Measurements from ENCODE around the gene SLFNL1.

Gene SLFNL1

DNA sequence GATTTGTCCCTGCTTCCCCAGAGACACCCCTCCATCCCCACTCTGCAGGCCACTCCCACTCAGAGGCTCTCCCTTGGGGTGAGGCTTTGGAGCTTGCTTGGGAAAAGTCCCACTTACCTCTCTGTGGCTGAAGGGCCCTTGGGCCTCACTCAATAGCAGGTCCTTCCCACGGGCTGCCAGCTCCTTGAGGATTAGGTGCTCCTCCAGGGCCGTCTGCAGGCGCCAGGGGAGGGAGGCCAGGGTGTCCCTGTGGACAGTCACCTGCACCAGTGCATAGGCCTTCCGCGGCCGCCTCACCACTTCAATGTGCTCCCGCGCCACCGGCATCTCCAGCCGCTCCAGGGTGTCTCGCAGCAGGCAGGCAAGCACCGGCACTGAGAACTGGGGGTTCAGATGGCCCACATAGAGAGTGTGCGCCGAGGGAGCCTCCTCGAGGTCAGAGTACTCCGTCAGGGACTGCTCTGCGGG is 1.4 kb downstream of the SLFNL1 start:
- no peak for DNase-seq (ENCODE audit: low read depth)

DNA sequence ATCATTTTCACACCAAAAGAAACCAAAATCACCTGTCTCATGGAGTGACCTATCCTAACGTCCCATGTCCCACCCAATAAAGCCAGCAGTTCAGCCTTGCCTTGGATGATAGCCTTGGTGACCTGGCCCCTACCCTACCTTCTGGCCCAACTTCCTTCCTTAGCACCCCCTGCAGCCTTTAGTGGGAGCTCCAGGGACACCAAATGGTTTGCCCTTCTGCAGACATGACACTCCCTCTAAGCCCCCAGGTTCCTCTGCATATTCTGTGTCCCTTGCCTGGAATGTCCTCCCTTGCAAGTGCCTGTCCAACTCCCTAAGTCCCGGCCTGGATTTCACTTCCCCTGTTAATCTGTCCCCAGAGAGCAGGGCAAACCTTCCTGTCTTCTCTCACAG is 2.2 kb downstream of the SLFNL1 start:
- no peak for DNase-seq (ENCODE audit: low read depth)

DNA sequence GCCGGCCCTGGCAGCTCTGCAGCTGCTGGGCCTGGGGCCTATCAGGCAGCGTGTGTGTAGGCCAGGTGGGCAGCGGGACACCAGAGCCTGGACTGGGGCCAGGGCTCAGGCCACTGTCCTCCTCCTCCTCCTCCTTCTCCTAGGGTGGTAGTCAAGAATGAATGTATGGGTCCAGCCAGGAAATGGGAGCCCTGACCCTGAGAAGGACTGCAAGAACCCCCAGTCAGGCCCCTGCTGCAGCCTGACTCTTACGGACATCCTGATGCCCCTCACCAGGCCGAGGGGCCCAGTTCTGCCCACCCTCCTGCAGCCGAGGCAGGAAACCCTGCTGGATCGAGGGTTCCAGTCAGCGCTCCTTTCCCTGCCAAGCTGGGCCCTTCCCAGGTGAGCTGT is 3.5 kb downstream of the SLFNL1 start:
- no peak for DNase-seq (ENCODE audit: low read depth)

DNA sequence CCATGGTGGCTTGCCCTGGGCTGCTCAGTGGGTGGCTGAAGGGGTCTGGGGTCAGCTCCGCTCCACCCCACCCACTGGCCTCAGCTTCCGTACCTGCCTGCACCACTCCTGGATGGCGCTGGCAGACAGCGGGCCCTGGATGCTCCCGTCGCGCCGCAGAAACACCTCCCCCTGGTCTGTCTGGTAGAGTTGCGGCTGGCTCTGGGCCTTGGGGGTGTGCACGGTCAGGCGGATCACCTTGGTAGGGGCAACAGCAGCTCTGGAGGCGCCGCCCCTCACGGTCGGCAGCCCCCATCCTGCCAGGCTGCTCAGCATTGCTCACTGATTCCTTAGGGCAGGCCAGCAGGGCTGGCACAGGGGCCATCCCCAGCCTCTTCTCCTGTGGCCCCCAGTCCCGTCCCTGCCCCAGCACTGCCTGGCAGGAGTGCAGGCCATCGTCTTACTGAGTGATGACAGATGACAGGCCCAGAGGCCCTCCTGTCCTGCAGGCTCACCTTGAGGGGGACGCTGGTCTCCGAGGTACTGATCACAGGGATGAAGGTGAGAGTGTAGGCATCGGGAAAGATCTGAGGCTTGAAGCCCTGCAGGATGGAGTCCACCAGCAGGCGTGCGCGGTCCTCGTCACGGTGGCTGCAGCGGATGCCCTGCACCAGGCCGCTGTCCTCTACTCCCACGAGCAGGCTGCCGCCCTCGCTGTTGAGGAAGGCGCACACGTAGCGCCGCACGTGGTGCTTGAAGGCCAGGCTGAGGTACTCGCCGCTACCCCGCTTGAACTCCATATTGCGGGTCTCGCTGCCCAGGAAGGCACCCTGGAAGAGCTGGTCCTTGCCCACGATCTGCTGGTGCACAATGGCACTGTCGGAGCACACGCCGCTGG is 4.1 kb downstream of the SLFNL1 start:
- DNase-seq (ENCODE audit: low read depth): no peak

DNA sequence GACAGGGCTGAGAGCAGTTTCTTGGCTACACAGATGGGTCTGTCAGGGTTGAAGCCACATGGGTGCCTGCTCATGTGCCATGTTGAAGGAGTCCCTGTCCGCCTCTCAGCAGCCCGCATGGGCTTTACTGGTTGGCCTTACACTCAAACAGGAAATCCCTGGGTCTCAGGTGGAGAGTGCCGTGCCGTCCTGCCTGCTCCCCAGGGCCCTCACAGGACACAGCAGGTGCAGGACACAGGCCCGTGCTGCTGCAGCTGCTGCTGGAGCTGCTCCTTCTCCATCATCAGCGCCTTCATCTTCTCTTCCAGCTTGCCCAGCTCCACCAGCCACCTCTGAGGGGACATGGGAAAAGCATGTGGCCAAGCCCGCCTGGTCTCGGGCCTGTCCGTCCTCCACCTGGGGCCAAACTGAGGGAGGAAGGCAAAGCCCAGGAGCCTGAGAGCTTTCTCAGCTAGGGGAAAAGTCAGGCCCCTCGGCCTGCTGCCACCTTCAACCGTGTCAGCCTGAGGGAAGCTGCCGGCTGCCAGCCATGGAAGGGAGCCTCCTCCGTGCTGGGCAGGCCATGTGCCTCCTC is 5.5 kb downstream of the SLFNL1 start:
- no peak for DNase-seq (ENCODE audit: low read depth)

DNA sequence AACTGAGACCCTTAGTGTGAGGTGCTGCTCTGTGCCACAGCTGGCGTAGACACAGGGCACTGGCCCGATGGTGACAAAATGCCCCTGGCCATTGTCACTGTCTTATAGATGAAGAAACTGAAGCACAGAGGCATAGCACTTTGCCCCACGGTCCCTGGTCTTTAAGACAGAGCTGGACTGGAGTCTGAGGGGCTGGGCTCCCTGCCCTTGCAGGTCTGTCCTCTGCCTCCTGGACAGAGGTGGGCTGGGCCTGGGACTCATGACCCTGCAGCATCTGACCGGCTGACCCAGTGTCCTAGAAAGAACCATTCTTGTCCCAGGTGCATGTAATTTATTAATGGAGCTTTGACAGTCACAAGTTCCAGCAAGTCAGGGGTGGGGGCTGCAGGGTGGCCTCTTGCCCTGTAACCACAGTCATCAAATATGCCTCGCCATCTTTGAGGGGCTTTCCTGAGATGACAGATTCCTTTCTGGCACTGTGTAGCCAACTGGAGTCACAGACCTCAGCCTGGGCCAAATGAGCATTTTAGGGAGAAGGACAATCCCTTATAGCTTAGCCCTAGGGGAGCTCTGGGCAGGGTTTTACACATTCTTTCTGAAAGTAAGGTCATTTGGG is 6.1 kb downstream of the SLFNL1 start:
- DNase-seq (ENCODE audit: low read depth): no peak

DNA sequence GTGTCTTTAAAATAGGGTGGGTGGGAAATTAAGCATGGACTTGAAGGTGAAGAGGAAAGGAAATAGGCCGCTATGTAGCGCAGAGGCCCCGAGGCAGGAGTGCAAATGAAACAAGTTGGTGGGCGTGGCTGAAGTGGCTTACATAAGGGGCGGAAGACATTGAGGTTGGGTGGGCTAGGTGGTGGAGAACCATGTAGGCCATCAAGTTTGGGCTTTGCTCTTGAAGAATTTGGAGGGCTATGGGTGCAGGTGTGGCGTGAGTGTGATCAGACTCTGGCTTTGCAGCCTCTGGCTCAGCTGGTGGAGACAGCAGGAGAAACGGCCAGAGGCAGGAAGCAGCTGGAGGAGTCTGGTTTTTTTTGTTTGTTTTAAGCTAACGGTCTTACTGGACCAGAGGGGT is 6.7 kb downstream of the SLFNL1 start:
- DNase-seq (ENCODE audit: low read depth): no peak

DNA sequence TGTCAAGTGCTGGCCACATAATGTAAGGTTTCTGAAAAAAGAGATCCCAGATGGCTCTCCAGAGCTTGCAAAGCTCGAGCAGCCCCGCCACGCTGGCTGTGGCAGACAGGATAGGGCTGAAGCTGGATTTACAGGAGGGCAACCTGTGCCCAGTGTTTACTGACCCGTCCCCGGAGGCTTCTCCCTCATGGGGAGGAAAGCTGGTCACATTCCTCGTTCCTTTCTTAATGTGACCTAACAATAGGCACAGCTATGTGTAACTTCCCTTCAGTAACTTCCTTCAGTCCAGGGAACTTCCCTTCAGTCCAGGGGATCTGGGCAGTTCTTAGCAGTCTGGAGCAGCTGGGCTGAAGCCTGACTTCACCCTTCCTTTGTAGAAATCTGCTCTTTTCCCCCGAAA is 7.7 kb downstream of the SLFNL1 start:
- DNase-seq (ENCODE audit: low read depth): no peak

DNA sequence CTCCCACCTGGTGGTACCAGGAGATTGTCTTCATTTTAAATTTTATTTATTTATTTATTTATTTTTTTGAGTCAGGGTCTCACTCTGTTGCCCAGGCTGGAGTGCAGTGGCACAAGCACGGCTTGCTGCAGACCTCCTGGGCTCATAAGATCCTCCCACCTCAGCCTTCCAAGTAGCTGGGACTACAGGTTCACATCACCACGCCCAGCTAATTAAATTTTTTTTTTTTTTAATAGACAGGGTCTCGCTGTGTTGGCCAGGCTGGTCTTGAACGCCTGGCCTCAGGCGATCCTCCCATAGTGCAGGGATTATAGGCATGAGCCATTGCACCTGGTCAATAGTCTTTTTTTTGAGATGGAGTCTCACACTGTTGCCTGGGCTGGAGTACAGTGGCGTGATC is 8.5 kb downstream of the SLFNL1 start:
- no peak for DNase-seq (ENCODE audit: low read depth)

DNA sequence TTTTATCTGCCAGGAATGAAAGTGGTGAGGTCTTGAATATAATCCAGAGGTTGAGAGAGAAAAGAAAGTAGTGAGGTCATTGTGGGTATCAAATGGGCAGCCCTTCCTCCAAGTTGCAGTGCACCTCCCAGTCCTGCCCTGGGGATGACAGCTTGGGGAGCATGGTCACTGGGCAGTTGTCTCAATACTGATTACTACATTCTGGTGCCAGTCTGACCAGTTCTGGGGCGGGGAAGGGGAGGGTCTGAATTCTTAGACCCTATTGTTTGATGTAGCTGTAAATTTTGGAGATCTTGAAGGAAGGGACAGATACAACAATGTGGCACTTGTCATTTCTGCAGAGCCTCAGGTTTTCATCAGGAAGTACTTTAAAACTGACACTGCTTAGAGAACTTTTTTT is 11.2 kb downstream of the SLFNL1 start:
- no peak for DNase-seq (ENCODE audit: low read depth)

DNA sequence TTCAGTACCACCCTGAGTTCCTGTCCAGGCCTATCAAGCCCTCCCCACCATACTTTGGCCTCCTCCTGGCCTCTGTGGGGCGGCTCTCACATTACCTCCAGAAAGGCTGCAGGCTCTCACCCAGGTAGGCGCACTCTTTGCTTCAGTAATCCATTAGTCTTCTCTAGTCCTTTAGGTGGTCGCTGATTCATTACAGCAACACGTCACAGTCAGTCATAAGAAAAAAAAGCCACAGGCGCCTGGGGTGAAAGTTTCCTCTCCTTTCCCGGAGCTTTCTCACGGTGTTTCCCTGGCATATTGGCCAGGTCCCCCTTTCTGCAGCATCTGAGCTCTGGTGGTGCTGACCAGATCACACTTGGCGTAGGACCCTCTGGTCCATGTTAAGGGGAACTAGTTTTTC is 12.1 kb downstream of the SLFNL1 start:
- DNase-seq (ENCODE audit: low read depth): no peak

DNA sequence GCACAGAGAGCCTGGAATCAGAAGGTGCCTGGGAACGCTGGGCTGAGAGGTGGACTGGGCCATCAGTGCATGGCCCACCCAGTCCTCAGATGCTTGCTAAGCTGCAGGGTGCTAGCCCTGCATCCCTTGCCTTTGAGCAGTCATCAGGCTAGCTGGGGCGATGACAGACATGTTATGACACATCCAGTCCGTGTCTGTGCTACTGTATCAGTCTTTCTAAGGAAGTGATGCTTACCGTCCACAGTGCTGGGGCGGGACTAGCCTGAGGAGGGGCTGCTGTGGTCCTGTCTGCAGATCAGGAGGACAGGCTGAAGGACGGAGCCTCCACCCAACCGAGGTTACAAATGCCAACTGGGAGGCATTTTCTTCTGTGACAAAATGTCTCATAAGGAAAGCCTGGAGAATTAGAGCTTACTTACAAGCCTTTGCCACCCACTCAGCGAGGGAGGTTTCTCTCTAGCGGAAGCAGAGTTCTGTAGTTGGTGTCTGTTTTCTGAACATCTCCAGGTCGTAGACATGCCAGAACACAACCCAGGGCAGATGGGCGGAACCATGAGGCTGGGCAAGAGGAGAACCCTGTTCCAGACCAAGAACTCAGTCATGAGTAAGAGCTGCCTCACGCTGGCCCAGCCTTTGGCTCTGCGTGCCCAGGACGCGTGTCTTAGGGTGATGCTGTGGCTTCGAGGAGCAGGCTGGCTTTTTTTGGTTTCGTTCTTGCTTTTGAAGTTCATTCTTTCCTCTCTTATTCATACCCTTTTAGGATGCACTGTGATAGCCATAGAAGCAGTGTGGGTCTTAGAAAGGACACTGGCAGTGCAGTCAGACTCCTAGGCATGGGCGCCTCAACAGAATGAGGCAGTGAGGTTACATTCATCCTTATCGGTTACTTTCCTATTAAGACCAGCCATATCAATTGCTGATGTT is 14.3 kb downstream of the SLFNL1 start:
- no peak for DNase-seq (ENCODE audit: low read depth)

DNA sequence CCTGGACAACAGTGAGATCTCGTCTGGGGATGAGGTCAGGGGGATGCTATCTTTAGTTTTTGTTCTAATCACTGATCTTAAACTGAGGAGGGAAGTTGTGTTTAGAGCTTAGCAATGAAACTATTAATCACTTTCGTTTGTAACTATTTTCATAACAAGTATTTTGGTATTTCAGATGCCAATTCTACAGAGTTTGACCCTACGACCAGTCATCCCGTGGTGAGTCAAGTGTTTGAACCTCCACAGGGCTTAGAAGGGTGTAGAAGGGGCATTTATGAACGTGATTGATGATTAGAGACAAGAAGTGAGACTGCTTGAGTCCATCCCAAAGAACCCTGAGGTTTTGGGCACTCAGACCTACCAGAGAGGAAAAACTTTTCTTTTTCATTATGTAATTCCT is 15.6 kb downstream of the SLFNL1 start:
- DNase-seq (ENCODE audit: low read depth): no peak

DNA sequence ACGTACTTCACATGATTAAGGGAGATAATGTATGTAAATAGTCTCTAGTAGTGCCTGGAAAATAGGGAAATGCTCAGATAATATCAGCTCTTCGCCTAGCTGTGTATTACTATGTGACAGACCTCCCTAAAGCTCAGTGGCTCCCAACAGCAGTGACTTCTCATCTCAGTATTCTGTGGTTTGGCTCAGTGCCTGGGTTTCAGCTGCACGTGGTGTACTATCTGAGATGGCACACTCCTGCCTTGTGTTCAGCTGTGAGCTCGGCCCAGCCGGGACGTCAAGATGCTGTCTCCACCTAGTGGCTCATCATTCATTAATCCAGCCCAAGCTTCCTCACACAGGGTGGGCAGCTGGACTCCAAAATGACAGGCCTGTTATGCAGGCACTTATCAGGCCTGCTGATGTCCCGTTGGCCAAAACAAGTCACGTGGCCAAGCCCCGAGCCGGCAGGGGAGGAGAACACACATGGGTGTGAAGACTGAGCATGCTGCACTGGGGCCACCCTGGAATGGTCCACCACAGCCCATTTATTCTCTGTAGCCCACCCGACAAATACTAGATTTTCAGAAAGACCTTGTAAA is 17.8 kb downstream of the SLFNL1 start:
- peak; percentile 99 for DNase-seq (ENCODE audit: low read depth)

DNA sequence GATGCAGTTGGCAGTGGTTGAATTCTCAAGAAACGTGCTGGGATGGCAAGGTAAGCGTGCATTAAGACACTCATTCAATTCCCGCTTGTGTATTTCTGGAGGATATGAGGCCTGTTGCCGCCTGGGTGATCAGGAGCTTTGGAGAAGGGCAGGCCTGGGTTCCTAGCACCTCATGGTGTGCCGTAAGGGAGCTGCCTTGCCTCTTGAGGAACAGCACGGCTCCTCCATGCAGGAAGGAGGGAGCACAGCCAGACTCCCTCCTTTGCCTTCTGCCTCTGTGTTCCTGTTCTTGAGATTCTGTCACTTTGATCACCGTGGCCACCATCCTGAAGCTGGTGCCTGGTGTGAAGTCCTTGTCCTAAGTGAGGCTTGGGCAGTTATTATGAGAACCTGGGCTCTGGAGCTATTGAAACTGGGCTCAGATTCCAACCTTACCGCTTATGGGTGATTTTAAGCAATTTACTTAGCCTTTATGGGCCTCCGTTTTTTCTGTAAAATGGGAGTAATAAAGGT is 18.3 kb downstream of the SLFNL1 start:
- no peak for DNase-seq (ENCODE audit: low read depth)

DNA sequence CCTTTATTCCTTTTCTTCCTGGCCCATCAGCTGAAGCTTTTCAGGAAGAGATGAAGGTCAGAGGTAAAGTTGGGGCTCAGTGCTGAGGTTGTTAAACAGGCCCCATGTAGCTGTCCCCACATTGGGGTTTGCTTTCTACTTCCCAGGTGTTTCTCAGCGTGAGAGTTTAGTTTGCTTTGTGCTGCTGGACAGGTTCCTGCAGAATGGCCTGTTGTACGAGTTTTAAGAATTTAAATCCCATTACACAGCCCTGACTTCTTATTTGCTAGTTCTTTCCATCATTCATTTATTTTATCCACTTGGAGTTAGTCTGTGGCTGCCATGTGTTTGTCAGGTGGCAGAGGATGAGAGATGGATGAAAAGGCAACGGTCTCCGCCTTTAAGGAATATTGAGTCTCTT is 22.9 kb downstream of the SLFNL1 start:
- DNase-seq (ENCODE audit: low read depth): no peak

DNA sequence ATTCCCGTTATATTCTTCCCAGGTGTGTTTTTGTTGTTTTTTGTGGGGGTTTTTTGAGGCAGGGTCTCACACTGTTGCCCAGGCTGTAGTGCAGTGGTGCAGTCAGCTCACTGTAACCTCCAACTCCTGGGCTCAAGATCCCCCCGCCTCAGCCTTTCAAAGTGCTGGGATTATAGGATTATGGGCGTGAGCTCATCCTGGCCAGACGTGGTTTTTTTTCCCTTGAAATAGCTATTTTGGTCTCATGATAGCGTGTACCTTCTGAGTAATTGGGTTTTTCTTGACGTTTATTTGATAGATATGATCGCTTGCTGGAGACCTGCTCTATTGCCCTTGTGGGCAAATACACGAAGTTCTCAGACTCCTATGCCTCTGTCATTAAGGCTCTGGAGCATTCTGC is 24.4 kb downstream of the SLFNL1 start:
- DNase-seq (ENCODE audit: low read depth): no peak

DNA sequence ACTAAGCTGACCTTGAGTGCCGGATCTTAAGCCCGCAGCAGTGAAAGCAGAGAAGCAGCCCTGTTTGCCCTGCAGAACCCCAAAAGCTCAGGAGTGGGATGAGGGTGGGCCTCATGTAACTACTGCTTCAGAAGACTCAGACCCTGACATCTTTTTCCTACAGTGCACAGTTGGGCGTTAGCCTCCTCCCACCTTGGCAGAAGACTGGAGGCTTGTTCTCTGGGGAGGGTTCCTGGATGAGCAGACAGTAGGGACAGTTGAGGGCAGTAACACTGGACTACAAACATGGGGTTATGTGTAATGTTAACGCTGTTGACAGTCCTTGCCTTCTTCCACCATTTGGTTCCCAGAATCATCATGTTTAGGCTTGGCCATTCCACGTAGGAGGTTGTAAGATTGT is 32.5 kb downstream of the SLFNL1 start:
- no peak for DNase-seq (ENCODE audit: low read depth)

DNA sequence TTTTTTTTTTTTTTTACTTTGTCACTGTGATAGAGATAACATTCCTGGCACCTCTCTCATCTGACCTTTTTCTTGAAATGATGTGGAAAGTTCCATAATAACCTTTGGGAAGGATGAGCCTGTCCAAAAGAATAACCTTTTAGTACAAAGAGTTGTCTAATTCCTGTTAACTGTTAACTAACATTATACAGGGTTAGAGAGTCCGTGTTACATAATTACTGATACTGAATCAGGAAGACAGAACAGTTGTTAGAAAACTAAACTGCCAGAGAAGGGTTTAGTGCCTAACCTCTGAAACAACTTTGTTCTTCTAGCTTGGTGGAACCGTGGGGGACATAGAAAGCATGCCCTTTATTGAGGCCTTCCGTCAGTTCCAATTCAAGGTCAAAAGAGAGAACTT is 33.2 kb downstream of the SLFNL1 start:
- no peak for DNase-seq (ENCODE audit: low read depth)

DNA sequence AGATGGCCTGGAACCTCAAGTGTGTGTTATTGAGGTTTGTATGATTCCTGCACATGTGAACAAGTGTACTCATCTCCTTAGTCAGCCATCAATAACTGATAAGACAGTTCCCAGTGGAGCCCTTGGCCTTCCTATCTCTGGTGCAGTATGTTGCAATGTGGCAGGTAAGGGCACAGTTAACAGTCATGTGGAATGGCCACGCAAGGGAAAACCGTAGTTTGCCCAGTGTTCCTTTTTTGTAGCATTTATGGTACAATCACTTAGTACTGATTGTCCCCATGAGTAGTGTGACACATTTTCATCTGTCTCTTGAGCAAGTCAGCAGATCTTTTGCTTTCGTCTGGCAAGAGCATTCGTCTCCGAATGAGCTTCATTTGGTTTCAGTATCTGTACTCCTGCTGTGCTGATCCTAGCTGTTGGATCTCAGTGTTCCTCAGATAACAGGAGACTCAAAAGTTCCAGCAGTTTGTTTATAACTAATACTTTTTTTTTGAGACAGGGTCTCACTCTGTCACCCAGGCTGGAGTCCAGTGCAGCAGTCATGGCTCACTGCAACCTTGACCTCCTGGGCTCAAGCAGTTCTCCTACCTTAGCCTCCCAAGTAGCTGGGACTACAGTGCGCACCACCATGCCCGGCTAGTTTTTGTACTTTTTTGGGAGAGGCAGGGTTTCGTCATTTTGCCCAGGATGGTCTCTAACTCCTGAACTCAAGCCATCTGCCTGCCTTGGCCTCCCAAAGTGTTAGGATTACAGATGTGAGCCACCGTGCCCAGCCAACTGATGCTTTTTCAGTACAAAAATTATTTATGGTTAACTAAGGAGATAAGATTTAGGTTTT is 33.9 kb downstream of the SLFNL1 start:
- DNase-seq (ENCODE audit: low read depth): no peak

DNA sequence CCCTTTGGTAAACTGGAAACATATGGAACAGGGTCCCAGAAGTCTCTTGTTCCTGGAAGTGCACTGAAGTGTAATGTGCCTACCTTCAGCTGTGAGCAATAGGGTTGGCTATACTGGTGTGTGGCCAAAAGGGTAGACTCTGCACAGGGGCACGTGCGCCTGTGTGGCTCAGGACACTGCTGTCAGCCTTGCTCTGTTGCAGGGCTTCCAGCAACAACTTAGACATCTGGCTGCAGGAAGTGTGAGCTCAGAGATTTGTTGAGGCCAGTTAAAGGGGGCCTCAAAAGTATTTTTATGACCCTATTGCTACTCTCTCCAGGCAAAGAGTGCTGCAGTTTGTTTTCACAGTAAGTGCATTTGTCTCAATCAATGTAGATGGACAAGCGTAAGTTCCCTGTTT is 34.6 kb downstream of the SLFNL1 start:
- no peak for DNase-seq (ENCODE audit: low read depth)
